IPS-NIHi7 (cell line): Measurements from ENCODE around the gene THOC6.
A peak's percentile ranks its signal among the peaks of the same experiment; 100 is the strongest.

Source experiments
- DNase-seq: peaks from one replicate; pipeline ENCODE4 v3.0.0; 2012; ENCODE audit warnings: mixed read lengths; ENCODE audit errors: extremely low spot score

THOC6 gene

GRCh38 chr16:3023669-3024478 is at the start of gene THOC6, which contains the start of gene HCFC1R1:
THOC6 (plus strand) TSS chr16:3024035; CDS start chr16:3024327, 292 bp downstream.
HCFC1R1 (minus strand) TSS chr16:3023942; CDS start chr16:3023941, 1 bp downstream.
- DNase-seq: peak; percentile 74

GRCh38 chr16:2974319-2975056 is 49.3 kb upstream of the THOC6 start:
- no peak for DNase-seq

GRCh38 chr16:2975161-2975795 is 48.6 kb upstream of the THOC6 start:
- DNase-seq: no peak

- no peak for DNase-seq
These were observed 47.6 kb upstream of the THOC6 start for GRCh38 chr16:2976201-2976600.

GRCh38 chr16:2976673-2977072 is 47.2 kb upstream of the THOC6 start:
- DNase-seq: no peak

- DNase-seq: no peak
These were observed 46.4 kb upstream of the THOC6 start for GRCh38 chr16:2977440-2977839.

GRCh38 chr16:2979669-2980226 is 44.1 kb upstream of the THOC6 start:
- peak; percentile 61 for DNase-seq

GRCh38 chr16:2980227-2981176 is 43.3 kb upstream of the THOC6 start, which contains the start of gene PKMYT1:
PKMYT1 (minus strand) TSS chr16:2980446; CDS start chr16:2979657, 789 bp downstream.
- DNase-seq: peak; percentile 97

GRCh38 chr16:2981177-2981898 is 42.5 kb upstream of the THOC6 start:
- DNase-seq: peak; percentile 57

- DNase-seq: peak; percentile 61
These were observed 42.0 kb upstream of the THOC6 start for GRCh38 chr16:2981899-2982250.

- no peak for DNase-seq
These were observed 41.4 kb upstream of the THOC6 start for GRCh38 chr16:2982402-2982801.

GRCh38 chr16:2983706-2984136 is 40.1 kb upstream of the THOC6 start:
- DNase-seq: peak; percentile 92

GRCh38 chr16:2985462-2985861 is 38.4 kb upstream of the THOC6 start:
- DNase-seq: no peak

GRCh38 chr16:2985893-2986355 is 37.9 kb upstream of the THOC6 start:
- DNase-seq: no peak

GRCh38 chr16:2986623-2987188 is 37.1 kb upstream of the THOC6 start:
- DNase-seq: no peak

- no peak for DNase-seq
These were observed 36.5 kb upstream of the THOC6 start for GRCh38 chr16:2987286-2987685.

GRCh38 chr16:2987833-2988232 is 36.0 kb upstream of the THOC6 start:
- DNase-seq: no peak

GRCh38 chr16:2988590-2989099 is 35.2 kb upstream of the THOC6 start:
- DNase-seq: no peak

GRCh38 chr16:2990891-2991290 is 32.9 kb upstream of the THOC6 start:
- no peak for DNase-seq
